NCI-H1092 treated with DMSO at 0.1 percent for 48 hours (cell line): ENCODE results near the gene MICAL2.

ENCODE experiments used
- DNase-seq: peaks from one replicate; lab custom pipeline; 2025; lab: John Stamatoyannopoulos, UW

MICAL2 gene

GRCh38 chr11:12247543-12248254 is 137.3 kb downstream of the MICAL2 start:
- no peak for DNase-seq

GRCh38 chr11:12248330-12248729 is 137.9 kb downstream of the MICAL2 start:
- DNase-seq, result peak; percentile 94

GRCh38 chr11:12249590-12250260 is 139.3 kb downstream of the MICAL2 start:
- DNase-seq, result peak; percentile 96

- no peak for DNase-seq
These were observed 141.5 kb downstream of the MICAL2 start for GRCh38 chr11:12251666-12252560.

- no peak for DNase-seq
These were observed 143.5 kb downstream of the MICAL2 start for GRCh38 chr11:12253843-12254281.

- DNase-seq, result no peak
These were observed 148.1 kb downstream of the MICAL2 start for GRCh38 chr11:12258451-12258850.

GRCh38 chr11:12259956-12260355 is 149.6 kb downstream of the MICAL2 start:
- no peak for DNase-seq

GRCh38 chr11:12260731-12261521 is 150.5 kb downstream of the MICAL2 start:
- DNase-seq, result no peak

GRCh38 chr11:12261551-12261950 is 151.2 kb downstream of the MICAL2 start:
- no peak for DNase-seq

GRCh38 chr11:12263141-12263693 is 152.8 kb downstream of the MICAL2 start:
- no peak for DNase-seq

GRCh38 chr11:12264361-12264760 is 154.0 kb downstream of the MICAL2 start:
- no peak for DNase-seq

- DNase-seq, result no peak
These were observed 155.7 kb downstream of the MICAL2 start for GRCh38 chr11:12266132-12266531.

GRCh38 chr11:12266943-12267342 is 156.6 kb downstream of the MICAL2 start:
- DNase-seq, result no peak

GRCh38 chr11:12267921-12268320 is 157.5 kb downstream of the MICAL2 start:
- DNase-seq, result no peak

- DNase-seq, result no peak
These were observed 158.7 kb downstream of the MICAL2 start for GRCh38 chr11:12269104-12269441.

GRCh38 chr11:12269446-12270214 is 159.2 kb downstream of the MICAL2 start:
- no peak for DNase-seq

- no peak for DNase-seq
These were observed 159.9 kb downstream of the MICAL2 start for GRCh38 chr11:12270215-12270797.

GRCh38 chr11:12270817-12271216 is 160.4 kb downstream of the MICAL2 start:
- DNase-seq, result no peak

GRCh38 chr11:12271241-12271640 is 160.9 kb downstream of the MICAL2 start:
- no peak for DNase-seq

GRCh38 chr11:12271826-12272366 is 161.5 kb downstream of the MICAL2 start:
- no peak for DNase-seq
